ENCODE results near the gene UQCRHL. TPM values are rescaled to one million over a fixed set of nuclear protein-coding genes. Genes with fewer than 3 reads are reported as not detected.

The UQCRHL gene
- polyA plus RNA-seq, 1 experiment, result 2.7 TPM

- peak within 1 kb of the TSS; percentile 84 for H3K4me3 ChIP-seq (ENCODE audit: low read depth, low read length)
- DNase-seq (ENCODE audit: low read depth, low spot score), result no peak
- H3K27ac ChIP-seq (ENCODE audit: low read depth, low read length), result peak within 1 kb of the TSS; percentile 70
- peaks cover 3% of the 10 kb centered on the region; the same call in 1 of the 2 replicates for H3K9me3 ChIP-seq (ENCODE audit: control insufficient read depth, insufficient read depth, low read length)
- ChIA-PET POLR2A (interaction anchor here (0.7 kb wide), 1 partner anchor 57 kb away, joined by 3 read pairs; no protein-coding TSS in a partner anchor), CTCF (no interaction called here)
- TF ChIP-seq CTCF (IDR thresholded peaks at IDR 0.05; ENCODE audit: low read depth, low read length), result no peak
- H3K27me3 ChIP-seq (ENCODE audit: control insufficient read depth, insufficient read depth, low read length), result peaks cover 3% of the 10 kb centered on the region
Observed at GRCh38 chr1:15758343-15758931, 49.0 kb downstream of the UQCRHL start, which contains the start of gene FBLIM1. FBLIM1 (plus strand) TSS chr1:15758795; CDS start chr1:15764984, 6,189 bp downstream.

GRCh38 chr1:15757575-15758342, 49.7 kb downstream of the UQCRHL start:
- no peak overlapping the region for H3K27ac ChIP-seq (ENCODE audit: low read depth, low read length)
- DNase-seq (ENCODE audit: low read depth, low spot score), result no peak
- CTCF ChIA-PET, result interaction anchor here (0.7 kb wide), 1 partner anchor 16 kb away, joined by 3 read pairs; no protein-coding TSS in a partner anchor

More at GRCh38 chr1:15757575-15758342, 49.7 kb downstream of the UQCRHL start:
- no peak for TF ChIP-seq CTCF (IDR thresholded peaks at IDR 0.05; ENCODE audit: low read depth, low read length)
- peaks cover 3% of the 10 kb centered on the region; the same call in 1 of the 2 replicates for H3K9me3 ChIP-seq (ENCODE audit: control insufficient read depth, insufficient read depth, low read length)
- H3K27me3 ChIP-seq (ENCODE audit: control insufficient read depth, insufficient read depth, low read length), result peaks cover 3% of the 10 kb centered on the region
- POLR2A ChIA-PET, result no interaction called here
- H3K4me3 ChIP-seq (ENCODE audit: low read depth, low read length), result peak overlapping the region; percentile 84

Other genes with a start within 250 kb of the UQCRHL start
- gene AGMAT, start 222.6 kb downstream of the UQCRHL start, polyA plus RNA-seq (2011; rRNA removed), result 0.68 and 0.74 TPM in 2 replicates
- gene DDI2, start 190.2 kb downstream of the UQCRHL start, polyA plus RNA-seq (2011; rRNA removed), result 7.8 and 8.7 TPM in 2 replicates
- gene PLEKHM2, start 123.3 kb downstream of the UQCRHL start, polyA plus RNA-seq (2011; rRNA removed), result 24.4 and 37.1 TPM in 2 replicates
- 0.46 and 0.60 TPM in 2 replicates for gene SLC25A34, start 71.4 kb downstream of the UQCRHL start, polyA plus RNA-seq (2011; rRNA removed)
- gene TMEM82, start 65.2 kb downstream of the UQCRHL start, polyA plus RNA-seq (2011; rRNA removed), result not detected in 2 replicates
- 122 and 143 TPM in 2 replicates for gene FBLIM1, start 48.9 kb downstream of the UQCRHL start, polyA plus RNA-seq (2011; rRNA removed)
- 5.2 and 5.4 TPM in 2 replicates for gene SPEN, start 40.1 kb upstream of the UQCRHL start, polyA plus RNA-seq (2011; rRNA removed)
- 21.4 and 36.1 TPM in 2 replicates for gene ZBTB17, start 168.5 kb upstream of the UQCRHL start, polyA plus RNA-seq (2011; rRNA removed)
- gene SRARP, start 196.6 kb upstream of the UQCRHL start, polyA plus RNA-seq (2011; rRNA removed), result not detected in 2 replicates
- gene HSPB7, start 210.4 kb upstream of the UQCRHL start, polyA plus RNA-seq (2011; rRNA removed), result 3.5 and 5.5 TPM in 2 replicates
- gene CLCNKA, start 214.4 kb upstream of the UQCRHL start, polyA plus RNA-seq (2011; rRNA removed), result not detected in 2 replicates
- gene CLCNKB, start 236.1 kb upstream of the UQCRHL start, polyA plus RNA-seq (2011; rRNA removed), result 0.17 and 0.21 TPM in 2 replicates